Activated CD8-positive, alpha-beta memory T cell treated with anti-CD3 and anti-CD28 coated beads, Interleukin-2, amount 10 ng/mL, durations not matched to agents 7 days and 5 days (primary cell): Measurements from ENCODE around the gene BAIAP3. TPM values are rescaled to one million over a fixed set of nuclear protein-coding genes. Genes with fewer than 3 reads are reported as not detected.
A peak's percentile ranks its signal among the peaks of the same experiment; 100 is the strongest.

Source experiments
- ATAC-seq: fragments of 150-1000 bp; cut with Tn5 transposase; one replicate; pipeline ENCODE4 v1.10.0; 2021; ENCODE audit warnings: moderate library complexity
- CTCF ChIA-PET: fragments of 350-600 bp; sonication (Branson Sonifier 250); formaldehyde crosslinking; loops from one replicate; lab custom pipeline; 2021; ENCODE audit warnings: antibody characterized with exemption; lab: Charles Lee
- DNase-seq: peaks from one replicate; pipeline ENCODE4 v3.0.0-alpha.2; 2020
- H3K27ac Mint-ChIP-seq: one replicate; pipeline ENCODE4 v1.8.0; 2021; ENCODE audit warnings: mild to moderate bottlenecking, mixed read lengths
- H3K27me3 Mint-ChIP-seq: one replicate; pipeline ENCODE4 v1.8.0; 2021; ENCODE audit warnings: mixed read lengths
- H3K36me3 Mint-ChIP-seq: one replicate; pipeline ENCODE4 v1.8.0; 2021; ENCODE audit warnings: mild to moderate bottlenecking, mixed read lengths
- H3K4me1 Mint-ChIP-seq: one replicate; pipeline ENCODE4 v1.8.0; 2021; ENCODE audit warnings: mixed read lengths
- H3K4me3 Mint-ChIP-seq: one replicate; pipeline ENCODE4 v1.8.0; 2021; ENCODE audit warnings: mild to moderate bottlenecking, moderate library complexity, mixed read lengths
- H3K9me3 Mint-ChIP-seq: one replicate; pipeline ENCODE4 v1.8.0; 2022; ENCODE audit warnings: low read depth, mixed read lengths
- total RNA-seq, 2 experiments: library from RNA; stranded (reverse); gene quantifications; one replicate each; pipeline ENCODE4 v1.2.3, GENCODE V29; 2021

The BAIAP3 gene
- total RNA-seq, 2 experiments from 2014 or later: 0.45 to 0.53 TPM

GRCh38 chr16:1367486-1368174 is 34.2 kb downstream of the BAIAP3 start:
- peaks cover 4% of the 10 kb centered on the region for H3K36me3 Mint-ChIP-seq
- no peak overlapping the region for H3K4me3 Mint-ChIP-seq
- H3K4me1 Mint-ChIP-seq: peaks cover 2% of the 10 kb centered on the region
- H3K27ac Mint-ChIP-seq: no peak overlapping the region
- no peaks in the 10 kb centered on the region for H3K27me3 Mint-ChIP-seq
- ATAC-seq (no peak), DNase-seq (no peak)
- CTCF ChIA-PET: no interaction called here
- no peaks in the 10 kb centered on the region for H3K9me3 Mint-ChIP-seq

- no peak for ATAC-seq
- Mint-ChIP-seq H3K4me3 (no peak overlapping the region), H3K27me3 (no peaks in the 10 kb centered on the region), H3K36me3 (no peaks in the 10 kb centered on the region), H3K4me1 (no peaks in the 10 kb centered on the region), H3K9me3 (no peaks in the 10 kb centered on the region), H3K27ac (no peak overlapping the region)
- CTCF ChIA-PET: interaction anchor here (0.6 to 1.1 kb wide), 3 partner anchors 9 to 630 kb away, joined by 3 to 7 read pairs (median 3); no protein-coding TSS in a partner anchor
- DNase-seq: no peak
Observed at GRCh38 chr16:1371054-1371978, 37.9 kb downstream of the BAIAP3 start.

GRCh38 chr16:1372292-1372950 is 39.0 kb downstream of the BAIAP3 start:
- Mint-ChIP-seq H3K27ac (no peak overlapping the region), H3K4me1 (no peaks in the 10 kb centered on the region), H3K9me3 (no peaks in the 10 kb centered on the region), H3K36me3 (no peaks in the 10 kb centered on the region), H3K27me3 (no peaks in the 10 kb centered on the region), H3K4me3 (no peak overlapping the region)
- no peak for ATAC-seq
- DNase-seq: no peak
- CTCF ChIA-PET: interaction anchor here (0.6 kb wide), 1 partner anchor 631 kb away, joined by 3 read pairs; no protein-coding TSS in a partner anchor

GRCh38 chr16:1374418-1375297 is 41.2 kb downstream of the BAIAP3 start:
- Mint-ChIP-seq H3K4me1 (peaks cover 14% of the 10 kb centered on the region), H3K36me3 (no peaks in the 10 kb centered on the region), H3K27ac (no peak overlapping the region), H3K9me3 (no peaks in the 10 kb centered on the region), H3K27me3 (no peaks in the 10 kb centered on the region), H3K4me3 (no peak overlapping the region)
- DNase-seq (no peak), ATAC-seq (no peak)
- CTCF ChIA-PET: no interaction called here

- Mint-ChIP-seq H3K36me3 (no peaks in the 10 kb centered on the region), H3K4me1 (peaks cover 18% of the 10 kb centered on the region), H3K4me3 (no peak overlapping the region), H3K27me3 (no peaks in the 10 kb centered on the region), H3K9me3 (no peaks in the 10 kb centered on the region), H3K27ac (no peak overlapping the region)
- no peak for ATAC-seq
- CTCF ChIA-PET: no interaction called here
- DNase-seq: no peak
Observed at GRCh38 chr16:1375298-1375640, 41.8 kb downstream of the BAIAP3 start.

- H3K36me3 Mint-ChIP-seq: no peaks in the 10 kb centered on the region
- DNase-seq: no peak
- no peaks in the 10 kb centered on the region for H3K9me3 Mint-ChIP-seq
- H3K27ac Mint-ChIP-seq: no peak overlapping the region
- H3K4me1 Mint-ChIP-seq: peaks cover 18% of the 10 kb centered on the region
- CTCF ChIA-PET: no interaction called here
- H3K27me3 Mint-ChIP-seq: no peaks in the 10 kb centered on the region
- ATAC-seq: no peak
- H3K4me3 Mint-ChIP-seq: no peak overlapping the region
Observed at GRCh38 chr16:1375741-1376410, 42.4 kb downstream of the BAIAP3 start.

- H3K9me3 Mint-ChIP-seq: no peaks in the 10 kb centered on the region
- ATAC-seq: no peak
- no peaks in the 10 kb centered on the region for H3K36me3 Mint-ChIP-seq
- peaks cover 18% of the 10 kb centered on the region for H3K4me1 Mint-ChIP-seq
- CTCF ChIA-PET: interaction anchor here (1.6 to 2.2 kb wide), 2 partner anchors 8 to 14 kb away, joined by 10 to 11 read pairs; no protein-coding TSS in a partner anchor
- H3K27me3 Mint-ChIP-seq: no peaks in the 10 kb centered on the region
- peak overlapping the region; percentile 76 for H3K4me3 Mint-ChIP-seq
- no peak for DNase-seq
- H3K27ac Mint-ChIP-seq: peak overlapping the region; percentile 34
Observed at GRCh38 chr16:1377406-1378010, 44.1 kb downstream of the BAIAP3 start.

GRCh38 chr16:1378087-1378803 is 44.8 kb downstream of the BAIAP3 start:
- Mint-ChIP-seq H3K4me1 (peaks cover 18% of the 10 kb centered on the region), H3K27me3 (no peaks in the 10 kb centered on the region), H3K36me3 (no peaks in the 10 kb centered on the region), H3K4me3 (peak overlapping the region; percentile 76), H3K9me3 (no peaks in the 10 kb centered on the region), H3K27ac (peak overlapping the region; percentile 85)
- ATAC-seq: no peak
- CTCF ChIA-PET: interaction anchor here (0.6 to 2.2 kb wide), 4 partner anchors 9 to 762 kb away, joined by 3 to 11 read pairs (median 6); no protein-coding TSS in a partner anchor
- no peak for DNase-seq

GRCh38 chr16:1378804-1379303 is 45.4 kb downstream of the BAIAP3 start:
- Mint-ChIP-seq H3K27me3 (no peaks in the 10 kb centered on the region), H3K9me3 (no peaks in the 10 kb centered on the region), H3K36me3 (no peaks in the 10 kb centered on the region), H3K4me1 (peaks cover 18% of the 10 kb centered on the region), H3K27ac (peak overlapping the region; percentile 85), H3K4me3 (peak overlapping the region; percentile 76)
- ATAC-seq: peak; percentile 65
- CTCF ChIA-PET: interaction anchor here (0.6 to 2.6 kb wide), 5 partner anchors 8 to 761 kb away, joined by 3 to 11 read pairs (median 7); no protein-coding TSS in a partner anchor
- DNase-seq: peak; percentile 78

GRCh38 chr16:1379304-1380076 is 46.0 kb downstream of the BAIAP3 start:
- H3K4me1 Mint-ChIP-seq: peaks cover 18% of the 10 kb centered on the region
- H3K4me3 Mint-ChIP-seq: peak overlapping the region; percentile 76
- H3K36me3 Mint-ChIP-seq: no peaks in the 10 kb centered on the region
- ATAC-seq: peak; percentile 83
- DNase-seq: peak; percentile 70
- H3K9me3 Mint-ChIP-seq: no peaks in the 10 kb centered on the region
- CTCF ChIA-PET: interaction anchor here (0.9 to 2.6 kb wide), 3 partner anchors 9 to 28 kb away, joined by 3 to 10 read pairs (median 7); no protein-coding TSS in a partner anchor
- peak overlapping the region; percentile 85 for H3K27ac Mint-ChIP-seq
- H3K27me3 Mint-ChIP-seq: no peaks in the 10 kb centered on the region
